Trophoblast cell (in vitro differentiated cells and primary cell): ENCODE results near the gene SRSF9.

Experiments used
- DNase-seq, 2 donors: peaks; one replicate each; pipeline ENCODE4 v3.0.0-alpha.2; 2016
- H2AFZ ChIP-seq: 2 replicates; pipeline ENCODE4 v1.6.1; 2013; ENCODE audit warnings: low read length, moderate library complexity, mild to moderate bottlenecking; ENCODE audit not compliant: insufficient read depth, poor library complexity
- H2AK5ac ChIP-seq: 2 replicates; pipeline ENCODE4 v1.6.1; 2013; ENCODE audit warnings: mild to moderate bottlenecking, low read length
- H2BK120ac ChIP-seq: 2 replicates; pipeline ENCODE4 v1.6.1; 2013; ENCODE audit warnings: low read length, mild to moderate bottlenecking, moderate library complexity; ENCODE audit not compliant: insufficient read depth, poor library complexity
- H2BK12ac ChIP-seq: 2 replicates; pipeline ENCODE4 v1.6.1; 2013; ENCODE audit warnings: mild to moderate bottlenecking, low read length, moderate library complexity
- H2BK5ac ChIP-seq: 2 replicates; pipeline ENCODE4 v1.6.1; 2013; ENCODE audit warnings: low read length, low read depth, moderate library complexity, mild to moderate bottlenecking; ENCODE audit not compliant: poor library complexity
- H3K14ac ChIP-seq: 2 replicates; pipeline ENCODE4 v1.6.1; 2013; ENCODE audit warnings: mild to moderate bottlenecking, low read length
- H3K18ac ChIP-seq: 2 replicates; pipeline ENCODE4 v1.6.1; 2013; ENCODE audit warnings: mild to moderate bottlenecking, low read length
- H3K23ac ChIP-seq: 2 replicates; pipeline ENCODE4 v1.6.1; 2013; ENCODE audit warnings: low read length
- H3K27ac ChIP-seq: 2 replicates; pipeline ENCODE4 v1.5.1; 2013; ENCODE audit warnings: low read depth, mild to moderate bottlenecking, inconsistent platforms, low read length, moderate library complexity
- H3K27me3 ChIP-seq: 2 replicates; pipeline ENCODE4 v1.6.1; 2013; ENCODE audit warnings: inconsistent platforms, mild to moderate bottlenecking, low read length, moderate library complexity; ENCODE audit not compliant: insufficient read depth
- H3K36me3 ChIP-seq, 2 experiments: 1 replicate in 1 of 2; 2 replicates in 1 of 2; pipeline ENCODE4 v1.6.1; 2013; ENCODE audit warnings: low read length in 2 of 2, mild to moderate bottlenecking in 2 of 2, moderate library complexity in 1 of 2; ENCODE audit not compliant: insufficient read depth in 2 of 2, control insufficient read depth in 1 of 2
- H3K4ac ChIP-seq: 2 replicates; pipeline ENCODE4 v1.6.1; 2013; ENCODE audit warnings: low read depth, mild to moderate bottlenecking, low read length, moderate library complexity
- H3K4me1 ChIP-seq, 2 experiments: 1 replicate in 1 of 2; 2 replicates in 1 of 2; pipeline ENCODE4 v1.6.1; 2013; ENCODE audit warnings: low read length in 2 of 2, mild to moderate bottlenecking in 2 of 2, moderate library complexity in 1 of 2; ENCODE audit not compliant: insufficient read depth in 2 of 2, control insufficient read depth in 1 of 2
- H3K4me2 ChIP-seq: 2 replicates; pipeline ENCODE4 v1.6.1; 2013; ENCODE audit warnings: inconsistent platforms, mild to moderate bottlenecking, low read length, moderate library complexity
- H3K4me3 ChIP-seq: 2 replicates; pipeline ENCODE4 v1.5.1; 2013; ENCODE audit warnings: mild to moderate bottlenecking, low read depth, low read length, inconsistent platforms
- H3K79me1 ChIP-seq: one replicate; pipeline ENCODE4 v1.6.1; 2013; ENCODE audit warnings: low read length
- H3K79me2 ChIP-seq: 2 replicates; pipeline ENCODE4 v1.6.1; 2013; ENCODE audit warnings: low read length, mild to moderate bottlenecking; ENCODE audit not compliant: control insufficient read depth, insufficient read depth, poor library complexity
- H3K9ac ChIP-seq: 2 replicates; pipeline ENCODE4 v1.6.1; 2013; ENCODE audit warnings: mild to moderate bottlenecking, low read length
- H3K9me3 ChIP-seq: 2 replicates; pipeline ENCODE4 v1.6.1; 2013; ENCODE audit warnings: low read depth, mild to moderate bottlenecking, control low read depth, inconsistent platforms, low read length; ENCODE audit not compliant: insufficient read depth
- H4K12ac ChIP-seq: 2 replicates; pipeline ENCODE4 v1.6.1; 2013; ENCODE audit warnings: low read depth, mild to moderate bottlenecking, low read length, moderate library complexity
- H4K8ac ChIP-seq: 2 replicates; pipeline ENCODE4 v1.6.1; 2013; ENCODE audit warnings: low read depth, mild to moderate bottlenecking, low read length, moderate library complexity
- H4K91ac ChIP-seq: one replicate; pipeline ENCODE4 v1.6.1; 2013; ENCODE audit warnings: low read depth, mild to moderate bottlenecking, low read length, moderate library complexity
- WGBS: extraction: QIAGEN DNeasy Blood & Tissue Kit; methylation state at CpG from one replicate; pipeline ENCODE4 v1.1.7; 2013; ENCODE audit warnings: missing lambda C conversion rate; ENCODE audit not compliant: insufficient read length, insufficient coverage; ENCODE audit errors: extremely low coverage; 5-methylcytosine and 5-hydroxymethylcytosine counted together

The SRSF9 gene

DNA sequence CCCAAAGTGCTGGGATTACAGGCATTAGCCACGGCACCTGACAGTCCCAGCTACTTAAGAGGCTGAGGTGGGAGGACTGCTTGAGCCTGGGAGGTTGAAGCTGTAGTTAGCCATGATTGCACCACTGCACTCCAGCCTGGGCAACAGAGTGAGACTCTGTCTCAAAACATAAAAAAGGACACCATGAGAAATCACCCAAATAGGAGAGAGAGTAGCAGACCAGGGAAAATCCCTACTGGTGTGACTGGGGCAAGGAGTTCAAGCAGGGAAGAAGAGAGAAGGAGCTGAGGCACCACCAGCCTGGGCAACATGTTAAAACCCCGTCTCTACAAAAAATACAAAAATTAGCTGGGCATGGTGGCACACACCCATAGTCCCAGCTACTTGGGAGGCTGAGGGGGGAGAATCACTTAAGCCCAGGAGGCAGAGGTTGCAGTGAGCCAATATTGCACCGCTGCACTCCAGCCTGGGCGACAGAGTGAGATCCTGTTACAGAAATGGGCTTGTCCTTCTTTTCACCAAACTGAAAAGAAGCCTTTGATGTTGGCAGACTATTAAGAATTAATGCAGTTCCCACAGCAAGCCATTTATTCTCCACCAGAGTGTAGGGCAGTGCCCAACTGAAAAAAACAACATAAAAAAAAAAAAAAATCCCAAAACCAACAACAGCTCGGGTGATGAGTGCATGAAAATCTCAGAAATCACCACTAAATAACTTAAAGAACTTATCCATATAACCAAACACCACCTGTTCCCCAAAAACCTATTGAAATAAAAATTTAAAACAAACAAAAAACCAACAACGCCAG lies 4.5 kb upstream of the SRSF9 start:
- Histone ChIP-seq H2BK12ac (peak overlapping the region; percentile 78), H3K9ac (no peak overlapping the region), H4K12ac (no peak overlapping the region), H2AK5ac (no peak overlapping the region), H3K27me3 (no peaks in the 10 kb centered on the region), H2BK5ac (no peak overlapping the region), H3K23ac (no peak overlapping the region), H3K4me1 (peaks cover 10 to 18% of the 10 kb centered on the region in 2 experiments), H3K4me3 (no peak overlapping the region), H3K9me3 (no peaks in the 10 kb centered on the region), H3K27ac (no peak overlapping the region), H3K4ac (peak overlapping the region; percentile 14), H3K79me2 (peaks cover 5% of the 10 kb centered on the region), H3K4me2 (peak overlapping the region; percentile 12), H4K8ac (no peak overlapping the region), H2AFZ (no peak overlapping the region), H3K14ac (no peak overlapping the region), H3K36me3 (no peaks in the 10 kb centered on the region), H3K79me1 (peaks cover 6% of the 10 kb centered on the region), H2BK120ac (peak overlapping the region; percentile 18), H3K18ac (no peak overlapping the region), H4K91ac (no peak overlapping the region)
- DNase-seq, result no peak
- no CpG with 5 or more reads among the region's 6 CpGs for WGBS

DNA sequence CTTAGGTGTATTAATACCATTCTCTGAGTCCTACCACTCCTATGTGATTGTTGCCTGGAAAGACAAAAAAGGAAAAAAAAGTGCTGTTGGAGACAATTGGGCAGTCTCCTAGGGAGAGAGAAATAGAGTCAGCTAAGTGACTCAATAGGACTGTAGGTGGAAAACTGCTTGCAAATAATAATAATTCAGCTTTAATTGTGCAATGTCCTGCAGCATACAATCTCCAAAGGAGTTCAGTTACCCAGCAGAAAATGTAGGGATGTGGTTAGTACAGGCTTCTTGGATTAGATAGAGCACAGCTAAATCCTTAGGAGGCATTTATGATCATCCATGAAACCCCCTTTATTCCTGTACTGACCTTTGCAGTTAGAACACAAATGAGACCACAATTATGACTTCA lies 3.0 kb upstream of the SRSF9 start:
- no peak for DNase-seq
- Histone ChIP-seq H2BK5ac (no peak overlapping the region), H3K4me3 (no peak overlapping the region), H2AFZ (no peak overlapping the region), H3K9ac (no peak overlapping the region), H3K4me2 (no peak overlapping the region), H3K36me3 (peaks cover 0 to 2% of the 10 kb centered on the region in 2 experiments), H3K79me1 (peaks cover 11% of the 10 kb centered on the region), H2BK12ac (no peak overlapping the region), H3K4ac (no peak overlapping the region), H2BK120ac (no peak overlapping the region), H4K8ac (no peak overlapping the region), H3K9me3 (no peaks in the 10 kb centered on the region), H3K23ac (no peak overlapping the region), H3K27me3 (no peaks in the 10 kb centered on the region), H3K79me2 (peaks cover 15% of the 10 kb centered on the region), H3K4me1 (peaks cover 10 to 18% of the 10 kb centered on the region in 2 experiments), H3K27ac (no peak overlapping the region), H4K12ac (no peak overlapping the region), H4K91ac (no peak overlapping the region), H2AK5ac (no peak overlapping the region), H3K18ac (no peak overlapping the region), H3K14ac (no peak overlapping the region)

DNA sequence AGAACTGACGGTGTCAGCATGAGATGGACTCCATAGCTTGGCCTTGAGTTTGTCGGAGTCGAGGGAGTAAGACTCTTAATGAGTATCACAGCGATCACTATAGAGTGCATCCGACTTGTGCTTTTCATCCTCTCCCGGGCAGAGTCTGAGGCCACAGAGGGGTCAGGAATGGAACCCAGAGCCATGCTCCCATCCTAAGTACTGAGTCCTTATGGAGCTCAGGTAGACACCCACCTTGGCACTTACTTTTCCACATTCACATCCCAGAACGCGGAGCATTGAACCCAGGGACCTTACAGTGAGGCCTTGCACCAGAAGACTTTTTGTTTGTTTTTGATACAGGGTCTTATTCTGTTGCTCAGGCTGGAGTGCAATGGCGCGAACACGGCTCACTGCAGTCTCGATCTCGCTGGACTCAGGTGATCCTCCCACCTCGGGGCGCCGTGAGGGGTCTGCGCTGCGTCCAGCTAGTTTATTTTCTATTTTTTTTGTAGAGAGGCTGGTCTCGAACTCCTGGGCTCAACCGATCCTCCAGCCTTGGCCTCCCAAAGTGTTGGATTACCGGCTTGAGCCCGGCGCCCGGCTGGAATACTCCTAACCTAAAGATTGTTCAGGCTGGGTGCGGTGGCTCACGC lies 719 bp upstream of the SRSF9 start:
- peak overlapping the region; percentile 87 for H3K9ac ChIP-seq
- peak overlapping the region; percentile 44 for H3K14ac ChIP-seq
- H4K12ac ChIP-seq, result peak overlapping the region; percentile 23
- peak overlapping the region; percentile 49 for H3K18ac ChIP-seq
- no CpG with 5 or more reads among the region's 26 CpGs for WGBS
- H4K91ac ChIP-seq, result peak overlapping the region; percentile 52
- no peak overlapping the region for H2BK12ac ChIP-seq
- H3K36me3 ChIP-seq, result peaks cover 11 to 14% of the 10 kb centered on the region in 2 experiments
- peak overlapping the region; percentile 17 for H2BK5ac ChIP-seq
- peak overlapping the region; percentile 15 for H2BK120ac ChIP-seq
- DNase-seq, result peak in 1 of 2 donors; percentile 21
- peaks cover 10 to 16% of the 10 kb centered on the region in 2 experiments for H3K4me1 ChIP-seq
- peak overlapping the region; percentile 83 for H3K4me3 ChIP-seq
- H3K27me3 ChIP-seq, result no peaks in the 10 kb centered on the region
- peak overlapping the region; percentile 59 for H4K8ac ChIP-seq
- H3K27ac ChIP-seq, result peak overlapping the region; percentile 2
- no peak overlapping the region for H2AK5ac ChIP-seq
- H3K23ac ChIP-seq, result no peak overlapping the region
- peaks cover 20% of the 10 kb centered on the region for H3K79me2 ChIP-seq
- H3K79me1 ChIP-seq, result peaks cover 11% of the 10 kb centered on the region
- H2AFZ ChIP-seq, result peak overlapping the region; percentile 81
- H3K9me3 ChIP-seq, result no peaks in the 10 kb centered on the region
- H3K4me2 ChIP-seq, result peak overlapping the region; percentile 86
- peak overlapping the region; percentile 42 for H3K4ac ChIP-seq

DNA sequence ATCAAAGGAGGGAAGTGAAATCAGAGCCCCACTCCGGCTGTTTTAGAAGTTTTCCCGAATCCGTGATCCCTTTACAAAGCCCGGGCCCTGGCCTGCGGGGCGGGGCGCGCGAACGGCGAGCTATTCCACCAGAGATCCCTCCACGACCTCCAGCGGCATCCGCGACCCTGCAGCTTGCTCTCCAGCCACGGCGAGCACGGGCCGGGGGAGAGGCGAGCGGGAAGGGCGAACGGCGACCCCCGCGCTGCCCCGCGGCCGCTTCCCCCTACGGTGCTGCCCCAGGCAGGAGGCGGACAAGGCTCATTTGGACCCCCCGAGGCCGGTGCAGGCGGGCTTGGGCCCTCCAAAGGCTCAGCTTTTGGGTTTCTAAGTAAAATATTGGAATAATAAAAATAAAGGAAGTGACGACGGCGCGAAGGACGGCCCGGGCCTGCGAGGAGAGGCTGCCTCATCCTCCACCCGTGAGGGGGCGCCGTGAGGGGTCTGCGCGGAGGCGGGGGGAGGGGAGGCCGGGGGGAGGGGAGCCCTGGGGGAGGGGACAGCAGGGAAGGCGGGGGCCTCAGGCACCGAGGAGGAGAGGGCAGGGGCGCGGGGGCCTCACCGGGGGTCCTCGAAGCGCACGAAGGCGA lies 613 bp downstream of the SRSF9 start:
- Histone ChIP-seq H3K4me1 (peaks cover 8 to 10% of the 10 kb centered on the region in 2 experiments), H3K23ac (no peak overlapping the region), H4K91ac (peak overlapping the region; percentile 91), H3K4ac (peak overlapping the region; percentile 99), H3K27me3 (no peaks in the 10 kb centered on the region), H2AK5ac (peak overlapping the region; percentile 79), H3K79me2 (peaks cover 20% of the 10 kb centered on the region), H4K12ac (peak overlapping the region; percentile 67), H3K4me3 (peak overlapping the region; percentile 99), H3K14ac (peak overlapping the region; percentile 97), H3K9me3 (no peaks in the 10 kb centered on the region), H3K18ac (peak overlapping the region; percentile 93), H3K36me3 (peaks cover 12 to 22% of the 10 kb centered on the region in 2 experiments), H3K4me2 (peak overlapping the region; percentile 86), H4K8ac (peak overlapping the region; percentile 89), H2BK12ac (no peak overlapping the region), H3K79me1 (peaks cover 11% of the 10 kb centered on the region), H2BK5ac (peak overlapping the region; percentile 91), H3K9ac (peak overlapping the region; percentile 96), H3K27ac (peak overlapping the region; percentile 88), H2BK120ac (peak overlapping the region; percentile 91), H2AFZ (peak overlapping the region; percentile 56)
- no CpG with 5 or more reads among the region's 57 CpGs for WGBS
- no peak for DNase-seq
